ENCODE data around the gene ZNF587. TPM values are rescaled to one million over a fixed set of nuclear protein-coding genes. Genes with fewer than 3 reads are reported as not detected.
"Not testable (repeated sequence)": the region's sequence is repeated elsewhere in the genome, so short reads cannot be mapped to it uniquely, and the experiment has no call there.

Gene ZNF587
- total RNA-seq, 4 donors from 2014 or later: 22.4 to 61.0 (median 44.8) TPM

- Histone ChIP-seq H3K36me3 (peaks cover 0 to under 1% (median 0%) of the 10 kb centered on the region in 4 donors), H3K4me3 (no peak overlapping the region), H3K9me3 (no peaks in the 10 kb centered on the region), H3K27me3 (no peaks in the 10 kb centered on the region), H3K27ac (no peak overlapping the region), H3K4me1 (peaks cover 1 to 41% (median 35%) of the 10 kb centered on the region in 4 donors)
- intact Hi-C loops (cut with DNase I; ENCODE audit: low total_unique reads): no loop called here
- WGBS, 2 donors (ENCODE audit: low coverage in 1 of 2): 88 to 97% methylated on average over 3 to 14 of the region's 14 CpGs
- no peak for DNase-seq
- in situ Hi-C loops (cut with MboI; ENCODE audit: low pct_ligation_motif_present in 1 of 4, low pct_unique_long_range_greater_than_20kb in 1 of 4, low sequenced_read_pairs in 3 of 4): no loop called here
- TF ChIP-seq POLR2AphosphoS5 (IDR thresholded peaks at IDR 0.05) (no peak), EP300 (IDR thresholded peaks at IDR 0.05; ENCODE audit: low read depth) (no peak), POLR2A (IDR thresholded peaks at IDR 0.05) (no peak), CTCF (IDR thresholded peaks at IDR 0.05) (no peak)
These were observed 31.7 kb upstream of the ZNF587 start for GRCh38 chr19:57817976-57818375.

- TF ChIP-seq POLR2A (IDR thresholded peaks at IDR 0.05) (no peak), POLR2AphosphoS5 (IDR thresholded peaks at IDR 0.05) (no peak), EP300 (IDR thresholded peaks at IDR 0.05; ENCODE audit: low read depth) (no peak), CTCF (IDR thresholded peaks at IDR 0.05) (no peak)
- Histone ChIP-seq H3K4me3 (no peak overlapping the region), H3K27me3 (no peaks in the 10 kb centered on the region), H3K36me3 (no peaks in the 10 kb centered on the region), H3K9me3 (no peaks in the 10 kb centered on the region), H3K27ac (no peak overlapping the region), H3K4me1 (peaks cover 0 to 40% (median 37%) of the 10 kb centered on the region in 4 donors)
- intact Hi-C loops (cut with DNase I; ENCODE audit: low total_unique reads): no loop called here
- DNase-seq: no peak
- WGBS, 2 donors (ENCODE audit: low coverage in 1 of 2): 90 to 96% methylated on average over 7 of the region's 7 CpGs
- in situ Hi-C loops (cut with MboI; ENCODE audit: low pct_ligation_motif_present in 1 of 4, low pct_unique_long_range_greater_than_20kb in 1 of 4, low sequenced_read_pairs in 3 of 4): no loop called here
These were observed 31.3 kb upstream of the ZNF587 start for GRCh38 chr19:57818378-57818777.

GRCh38 chr19:57819475-57820148, 30.0 kb upstream of the ZNF587 start:
- Histone ChIP-seq H3K27me3 (no peaks in the 10 kb centered on the region), H3K27ac (peak overlapping the region; percentile 87 to 95 (median 92)), H3K4me1 (peaks cover 11 to 43% (median 40%) of the 10 kb centered on the region in 4 donors), H3K9me3 (no peaks in the 10 kb centered on the region), H3K4me3 (peak overlapping the region; percentile 65 to 93 (median 84)), H3K36me3 (no peaks in the 10 kb centered on the region)
- intact Hi-C loops (cut with DNase I; ENCODE audit: low total_unique reads): no loop called here
- WGBS, 2 donors (ENCODE audit: low coverage in 1 of 2): 1% methylated on average over 43 of the region's 44 CpGs; no CpG with 5 or more reads in 1 of the 2 donors
- peak; percentile 89 for DNase-seq
- TF ChIP-seq CTCF (IDR thresholded peaks at IDR 0.05) (peak in 1 of 5 experiments; percentile 14), POLR2A (IDR thresholded peaks at IDR 0.05) (peak; percentile 75), POLR2AphosphoS5 (IDR thresholded peaks at IDR 0.05) (peak; percentile 69 to 81 (median 79)), EP300 (IDR thresholded peaks at IDR 0.05; ENCODE audit: low read depth) (no peak)
- in situ Hi-C loops (cut with MboI; ENCODE audit: low pct_ligation_motif_present in 1 of 4, low pct_unique_long_range_greater_than_20kb in 1 of 4, low sequenced_read_pairs in 3 of 4): no loop called here

- no peak for DNase-seq
- in situ Hi-C loops (cut with MboI; ENCODE audit: low pct_ligation_motif_present in 1 of 4, low pct_unique_long_range_greater_than_20kb in 1 of 4, low sequenced_read_pairs in 3 of 4) (no loop called here), intact Hi-C loops (cut with DNase I; ENCODE audit: low total_unique reads) (no loop called here)
- peak overlapping the region in 3 of 4 donors; percentile 87 to 95 (median 90) for H3K27ac ChIP-seq
- WGBS, 2 donors (ENCODE audit: low coverage in 1 of 2): 70% methylated on average over 6 of the region's 6 CpGs; no CpG with 5 or more reads in 1 of the 2 donors
- peaks cover 14 to 44% (median 38%) of the 10 kb centered on the region in 4 donors for H3K4me1 ChIP-seq
- no peaks in the 10 kb centered on the region for H3K36me3 ChIP-seq
- H3K4me3 ChIP-seq: peak overlapping the region in 3 of 4 donors; percentile 65 to 93 (median 88)
- TF ChIP-seq CTCF (IDR thresholded peaks at IDR 0.05) (no peak), EP300 (IDR thresholded peaks at IDR 0.05; ENCODE audit: low read depth) (no peak), POLR2AphosphoS5 (IDR thresholded peaks at IDR 0.05) (no peak), POLR2A (IDR thresholded peaks at IDR 0.05) (no peak)
- H3K27me3 ChIP-seq: no peaks in the 10 kb centered on the region
- no peaks in the 10 kb centered on the region for H3K9me3 ChIP-seq
These were observed 29.1 kb upstream of the ZNF587 start for GRCh38 chr19:57820599-57820998.

- H3K9me3 ChIP-seq; H3K27me3 ChIP-seq; DNase-seq; in situ Hi-C loops (cut with MboI; ENCODE audit: low pct_ligation_motif_present in 1 of 4, low pct_unique_long_range_greater_than_20kb in 1 of 4, low sequenced_read_pairs in 3 of 4); intact Hi-C loops (cut with DNase I; ENCODE audit: low total_unique reads); H3K36me3 ChIP-seq; H3K4me3 ChIP-seq: not testable (repeated sequence)
- peak overlapping the region in 2 of 4 donors; percentile 87 to 95 for H3K27ac ChIP-seq
- H3K4me1 ChIP-seq: peaks cover 14 to 44% (median 38%) of the 10 kb centered on the region in 4 donors
- 46% methylated on average over 2 of the region's 3 CpGs; no CpG with 5 or more reads in 1 of the 2 donors for WGBS, 2 donors (ENCODE audit: low coverage in 1 of 2)
These were observed 28.6 kb upstream of the ZNF587 start for GRCh38 chr19:57821095-57821494.

- in situ Hi-C loops (cut with MboI; ENCODE audit: low pct_ligation_motif_present in 1 of 4, low pct_unique_long_range_greater_than_20kb in 1 of 4, low sequenced_read_pairs in 3 of 4); H3K9me3 ChIP-seq; H3K36me3 ChIP-seq; H3K4me3 ChIP-seq; intact Hi-C loops (cut with DNase I; ENCODE audit: low total_unique reads); H3K27me3 ChIP-seq; DNase-seq: not testable (repeated sequence)
- 95 to 100% methylated on average over 2 of the region's 3 CpGs for WGBS, 2 donors (ENCODE audit: low coverage in 1 of 2)
- Histone ChIP-seq H3K27ac (peak overlapping the region in 1 of 4 donors; percentile 95), H3K4me1 (peaks cover 14 to 44% (median 38%) of the 10 kb centered on the region in 4 donors)
These were observed 28.2 kb upstream of the ZNF587 start for GRCh38 chr19:57821501-57821900.
